GM18858 (cell line): ENCODE results near the gene DBT.
"Not testable (repeated sequence)": the region's sequence is repeated elsewhere in the genome, so short reads cannot be mapped to it uniquely, and the experiment has no call there.

Experiments
- ATAC-seq: cut with Tn5 transposase; IDR thresholded peaks from one replicate; pipeline ENCODE4 v1.9.1; 2021; ENCODE audit not compliant: unreplicated experiment

The DBT gene

DNA sequence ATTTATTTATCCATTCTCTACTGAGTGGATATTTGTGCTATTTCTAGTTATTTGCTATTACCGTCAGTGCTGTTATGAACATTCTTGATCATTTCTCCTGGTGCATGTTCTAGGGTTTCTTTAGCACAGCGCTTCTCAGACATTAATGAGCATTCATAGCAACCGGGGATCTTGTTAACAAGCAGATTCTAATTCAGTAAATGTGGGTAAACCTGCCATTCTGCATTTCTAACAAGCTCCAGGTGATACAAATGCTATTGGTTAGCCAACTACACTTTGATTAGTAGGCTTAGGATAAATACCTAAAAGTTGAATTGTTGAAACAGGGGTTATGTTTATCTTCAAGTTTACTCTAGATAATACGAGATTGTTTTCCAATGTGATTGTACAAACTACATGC, 3.3 kb upstream of the DBT start:
- no peak for ATAC-seq

- no peak for ATAC-seq
Observed at GRCh38 chr1:100250807-100251206, 1.2 kb upstream of the DBT start.

- ATAC-seq = no peak
Observed at GRCh38 chr1:100250264-100250663, 630 bp upstream of the DBT start.

- ATAC-seq = no peak
Observed at GRCh38 chr1:100249155-100249536, 488 bp downstream of the DBT start.

GRCh38 chr1:100246738-100247137, 2.9 kb downstream of the DBT start:
- no peak for ATAC-seq

DNA sequence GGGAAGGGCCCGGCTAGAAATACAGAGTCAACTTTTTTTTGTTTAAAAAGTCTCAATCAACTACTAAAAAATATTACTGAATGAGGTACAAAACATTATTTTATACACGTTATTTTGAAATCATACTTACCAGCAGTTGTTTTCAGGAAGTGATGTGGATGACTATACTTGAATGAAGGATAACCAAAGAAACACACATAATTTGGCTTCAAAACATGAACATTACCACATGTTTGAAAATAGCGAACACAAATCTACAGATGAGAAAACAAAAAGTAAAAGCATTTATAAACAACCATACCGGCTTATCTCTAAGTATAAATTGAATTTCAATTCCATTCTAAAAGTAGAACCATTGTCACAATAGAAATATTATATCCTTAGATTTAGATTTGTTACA, 9.0 kb downstream of the DBT start:
- ATAC-seq = no peak

DNA sequence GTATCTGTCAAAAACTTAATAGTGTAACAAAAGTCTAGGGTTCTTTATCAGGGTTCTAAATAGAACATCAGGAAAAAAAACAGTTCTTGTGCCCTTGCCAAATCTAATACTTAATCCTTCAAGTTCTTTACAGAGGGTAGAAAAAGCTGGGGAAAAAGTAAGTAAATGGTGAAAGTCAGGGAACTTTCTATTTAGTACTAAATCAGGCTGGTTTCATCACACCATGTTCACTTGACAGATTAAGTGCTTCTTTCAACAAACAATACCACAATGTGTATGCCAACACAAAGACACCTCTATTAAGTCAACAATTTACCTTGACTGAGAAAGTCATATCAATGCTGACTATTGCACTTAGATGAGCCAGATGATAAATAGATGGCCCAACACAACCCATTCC, 9.7 kb downstream of the DBT start:
- ATAC-seq = no peak

DNA sequence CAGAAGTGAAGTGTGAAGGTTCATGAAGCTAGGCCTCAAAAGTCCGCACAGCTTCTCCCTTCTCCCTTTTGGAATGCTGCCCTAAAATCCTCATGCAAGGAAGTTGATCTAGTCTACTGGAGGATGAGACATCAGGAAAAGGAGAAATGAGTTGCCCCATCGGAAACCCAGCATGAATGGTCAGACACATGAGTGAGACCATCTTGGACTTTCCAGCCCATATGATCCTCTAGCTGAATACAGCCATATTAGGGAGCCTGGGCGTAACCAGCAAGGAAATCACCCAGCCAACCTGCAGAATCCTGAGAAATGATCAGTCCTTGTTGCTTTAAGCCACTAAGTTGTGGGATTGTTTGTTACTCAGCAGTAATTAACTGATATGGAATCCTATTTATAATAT, 12.5 kb downstream of the DBT start:
- no peak for ATAC-seq

DNA sequence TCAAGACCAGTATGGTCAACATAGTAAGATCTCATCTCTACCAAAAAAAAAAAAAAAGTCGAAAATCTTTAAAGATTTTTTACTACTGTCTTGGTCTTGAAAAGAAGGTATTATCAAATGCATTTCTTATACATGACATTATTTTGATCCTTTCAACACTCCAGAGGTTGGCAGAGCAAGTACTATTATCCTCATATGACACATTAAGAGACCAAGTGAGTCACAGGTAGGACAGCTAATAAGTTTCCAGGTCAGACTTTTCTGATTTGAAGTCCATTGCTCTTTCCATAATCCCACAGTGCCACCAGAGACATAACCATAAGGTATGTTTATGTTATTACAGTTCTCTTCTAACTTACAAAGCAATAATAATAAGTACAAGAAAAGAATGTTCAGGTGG, 15.2 kb downstream of the DBT start:
- ATAC-seq = no peak

GRCh38 chr1:100233566-100233965, 16.1 kb downstream of the DBT start:
- ATAC-seq = not testable (repeated sequence)

- no peak for ATAC-seq
Observed at GRCh38 chr1:100232156-100232555, 17.5 kb downstream of the DBT start.

- ATAC-seq = no peak
Observed at GRCh38 chr1:100231721-100232120, 17.9 kb downstream of the DBT start.

- no peak for ATAC-seq
Observed at GRCh38 chr1:100230765-100231164, 18.9 kb downstream of the DBT start.

DNA sequence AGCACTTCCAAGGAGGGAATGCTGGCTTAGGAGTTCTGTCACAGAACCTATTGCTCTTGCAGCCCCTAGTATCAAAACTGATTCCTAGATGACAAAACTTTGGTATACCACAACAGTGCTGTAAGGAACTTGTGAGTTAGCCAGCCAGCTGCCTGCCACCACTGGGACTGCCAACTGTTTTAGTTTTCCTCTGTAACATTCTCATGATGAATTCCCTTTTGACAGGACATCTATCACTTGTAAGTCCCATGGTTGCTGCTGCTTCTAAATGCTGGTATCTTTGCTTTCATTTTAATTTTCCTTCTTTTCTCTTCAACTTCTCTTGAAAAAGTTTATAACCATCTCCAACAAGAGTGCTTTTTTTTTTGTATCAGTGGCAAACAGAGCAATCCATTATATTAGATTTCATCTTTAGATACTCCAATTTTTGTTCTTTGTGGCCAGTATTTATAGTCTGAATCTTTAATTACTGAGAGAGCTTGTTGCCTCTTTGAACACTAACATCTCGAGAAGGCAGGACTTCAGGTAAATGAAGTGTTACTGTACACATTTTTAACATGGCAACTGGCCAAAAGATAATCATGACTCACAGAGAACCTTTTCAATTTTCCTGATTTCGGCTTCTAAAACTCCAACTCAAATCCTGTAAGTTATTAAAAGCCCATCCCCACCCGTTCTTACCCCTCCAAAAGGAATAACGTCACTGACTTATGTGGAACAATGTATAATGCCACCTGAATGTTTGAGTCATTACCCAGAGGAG, 19.8 kb downstream of the DBT start:
- ATAC-seq = no peak

GRCh38 chr1:100222428-100222827, 27.2 kb downstream of the DBT start:
- no peak for ATAC-seq

GRCh38 chr1:100219883-100220282, 29.8 kb downstream of the DBT start:
- ATAC-seq = no peak

DNA sequence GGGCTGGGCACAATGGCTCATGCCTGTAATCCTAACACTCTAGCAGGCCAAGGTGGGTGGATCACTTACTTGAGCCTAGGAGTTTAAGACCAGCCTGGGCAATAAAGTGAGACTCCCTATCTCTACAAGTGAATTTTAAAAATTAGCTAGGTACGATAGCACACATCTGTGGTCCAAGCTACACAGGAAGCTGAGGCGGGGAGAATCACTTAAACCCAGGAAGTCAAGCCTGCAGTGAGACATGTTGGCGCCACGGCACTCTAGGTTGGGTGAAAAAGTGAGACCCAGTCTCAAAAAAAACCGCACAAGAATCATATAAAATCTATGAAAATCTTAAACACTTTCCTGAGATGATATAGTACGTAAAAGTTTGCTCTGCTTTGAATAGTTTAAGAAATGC, 30.2 kb downstream of the DBT start:
- no peak for ATAC-seq

- no peak for ATAC-seq
Observed at GRCh38 chr1:100217834-100218233, 31.8 kb downstream of the DBT start.

DNA sequence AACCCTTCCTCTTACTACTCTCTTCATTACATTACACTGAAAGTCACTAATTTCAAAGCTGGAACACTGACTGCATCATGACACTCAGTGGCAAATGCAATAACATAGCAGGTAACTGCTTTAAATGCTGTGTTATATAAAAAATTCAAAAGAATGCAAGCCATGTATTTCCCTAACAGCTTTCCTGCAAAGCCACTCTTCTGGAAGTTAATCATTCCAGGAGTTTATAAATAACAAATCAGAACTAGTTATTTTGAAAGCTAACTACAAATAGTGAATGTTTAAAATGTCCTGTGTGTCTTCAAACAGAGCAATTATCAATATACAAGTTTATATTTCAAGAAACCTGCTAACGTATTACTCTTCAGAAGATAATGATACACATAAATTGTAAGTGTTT, 34.5 kb downstream of the DBT start:
- no peak for ATAC-seq

DNA sequence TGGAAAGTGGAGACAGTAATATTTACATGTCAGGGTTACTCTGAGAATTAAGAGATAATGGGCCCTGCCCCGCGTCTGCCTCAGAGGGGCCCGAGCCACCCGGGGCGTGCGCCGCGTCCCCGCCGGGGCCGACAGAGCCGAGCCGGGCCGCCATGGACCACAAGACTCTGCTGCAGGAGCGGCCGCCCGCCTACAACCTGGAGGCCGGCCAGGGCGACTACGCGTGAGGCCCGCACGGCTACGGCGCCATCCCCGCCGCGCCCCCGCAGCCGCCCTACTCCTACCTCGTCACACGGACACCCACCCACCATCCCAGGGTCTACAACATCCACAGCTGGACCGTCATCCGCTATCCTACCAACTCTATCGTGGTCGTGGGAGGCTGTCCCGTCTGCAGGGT, 36.5 kb downstream of the DBT start:
- ATAC-seq = no peak

DNA sequence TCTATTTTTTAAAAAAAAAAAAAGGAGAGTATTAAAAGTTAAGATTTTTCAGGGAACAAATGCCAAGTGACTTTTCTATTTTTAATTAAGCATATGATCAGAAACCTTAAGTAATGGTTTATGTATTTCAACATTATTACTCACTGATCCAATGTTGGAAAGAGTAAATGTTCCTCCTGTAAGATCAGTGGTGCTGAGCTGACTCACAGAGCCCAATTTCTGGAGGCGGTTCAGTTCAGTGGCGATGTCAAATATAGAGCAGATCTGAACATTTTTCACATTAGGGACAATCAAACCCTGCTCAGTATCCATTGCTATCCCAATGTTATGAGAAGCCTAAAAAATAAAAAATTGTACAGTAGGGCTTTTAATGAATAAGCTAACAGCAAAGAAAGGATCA, 43.3 kb downstream of the DBT start:
- ATAC-seq = no peak

DNA sequence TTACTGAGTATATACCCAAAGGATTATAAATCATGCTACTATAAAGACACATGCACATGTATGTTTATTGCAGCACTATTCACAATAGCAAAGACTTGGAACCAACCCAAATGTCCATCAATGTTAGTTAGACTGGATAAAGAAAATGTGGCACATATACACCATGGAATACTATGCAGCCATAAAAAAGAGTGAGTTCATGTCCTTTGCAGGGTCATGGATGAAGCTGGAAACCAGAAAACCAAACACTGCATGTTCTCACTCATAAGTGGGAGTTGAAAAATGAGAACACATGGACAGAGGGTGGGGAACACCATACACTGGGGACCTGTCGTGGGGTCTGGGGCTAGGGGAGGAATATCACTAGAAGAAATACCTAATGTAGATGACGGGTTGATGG, 44.0 kb downstream of the DBT start:
- not testable (repeated sequence) for ATAC-seq

DNA sequence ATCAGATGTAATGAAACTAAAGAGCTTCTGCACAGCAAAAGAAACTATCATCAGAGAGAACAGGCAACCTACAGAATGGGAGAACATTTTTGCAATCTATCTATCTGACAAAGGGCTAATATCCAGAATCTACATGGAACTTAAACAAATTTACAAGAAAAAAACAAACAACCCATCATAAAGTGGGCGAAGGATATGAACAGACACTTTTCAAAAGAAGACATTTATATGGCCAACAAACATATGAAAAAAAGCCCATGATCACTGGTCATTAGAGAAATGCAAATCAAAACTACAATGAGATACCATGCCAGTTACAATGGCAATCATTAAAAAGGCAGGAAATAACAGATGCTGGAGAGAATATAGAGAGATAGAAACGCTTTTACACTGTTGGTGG, 44.5 kb downstream of the DBT start:
- ATAC-seq = not testable (repeated sequence)
